Measurements from ENCODE around the gene TYW1B.
"Not testable (repeated sequence)": the region's sequence is repeated elsewhere in the genome, so short reads cannot be mapped to it uniquely, and the experiment has no call there.

The TYW1B gene

DNA sequence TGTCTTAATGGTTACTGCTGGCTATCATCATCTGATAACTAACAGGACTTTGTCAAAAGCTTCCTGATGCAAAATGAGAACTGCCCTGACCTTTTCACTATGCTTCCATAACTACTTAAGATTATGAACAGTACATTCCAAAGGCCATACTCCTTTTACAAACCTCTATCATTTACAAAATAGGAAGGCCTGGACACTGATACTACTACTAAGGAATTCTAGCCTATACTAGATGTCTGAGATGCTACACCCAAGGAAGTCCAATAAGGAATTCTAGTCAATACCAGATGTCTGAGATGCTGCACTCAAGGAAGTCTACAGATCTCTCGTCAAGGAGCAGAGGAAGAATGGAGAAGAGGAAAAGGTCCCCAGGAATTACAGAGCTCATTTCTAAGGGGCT lies 130.9 kb downstream of the TYW1B start:
- DNase-seq (ENCODE audit: low read depth): not testable (repeated sequence)

DNA sequence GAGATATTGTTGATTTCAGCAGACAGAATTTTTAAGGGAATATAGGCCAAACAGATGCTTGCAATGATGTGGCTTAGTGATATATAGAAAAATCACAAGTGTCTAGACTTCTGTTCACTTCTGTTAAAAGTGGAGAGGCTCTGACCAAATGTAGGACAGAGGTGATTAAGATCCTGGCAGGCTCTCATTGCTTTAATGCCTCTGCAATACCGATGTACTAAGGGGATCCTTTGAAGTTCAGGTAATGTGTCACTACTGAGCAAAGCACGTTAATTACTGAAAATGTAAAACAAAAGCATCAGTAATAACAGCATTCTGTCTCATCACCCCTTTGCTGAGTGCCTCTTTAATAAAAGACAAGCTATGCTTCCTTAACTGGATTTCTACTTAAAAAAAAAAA lies 131.4 kb downstream of the TYW1B start:
- not testable (repeated sequence) for DNase-seq (ENCODE audit: low read depth)

DNA sequence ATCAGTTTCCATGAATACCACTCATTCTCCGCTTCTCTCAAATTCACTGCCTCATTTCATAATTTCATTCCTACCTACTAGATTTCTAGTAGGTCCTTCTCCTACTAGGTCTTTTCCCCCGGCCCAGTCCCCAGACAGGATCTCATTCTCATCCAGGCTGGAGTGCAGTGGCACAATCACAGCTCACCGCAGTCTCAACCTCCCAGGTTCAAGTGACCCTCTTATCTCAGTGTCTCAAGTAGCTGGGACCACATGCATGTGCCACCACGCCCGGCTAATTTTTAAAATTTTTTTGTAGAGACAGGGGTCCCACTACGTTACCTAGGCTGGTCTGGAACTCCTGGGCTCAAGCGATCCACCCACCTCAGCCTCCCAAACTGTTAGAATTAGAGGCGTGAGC lies 132.5 kb downstream of the TYW1B start:
- not testable (repeated sequence) for DNase-seq (ENCODE audit: low read depth)

DNA sequence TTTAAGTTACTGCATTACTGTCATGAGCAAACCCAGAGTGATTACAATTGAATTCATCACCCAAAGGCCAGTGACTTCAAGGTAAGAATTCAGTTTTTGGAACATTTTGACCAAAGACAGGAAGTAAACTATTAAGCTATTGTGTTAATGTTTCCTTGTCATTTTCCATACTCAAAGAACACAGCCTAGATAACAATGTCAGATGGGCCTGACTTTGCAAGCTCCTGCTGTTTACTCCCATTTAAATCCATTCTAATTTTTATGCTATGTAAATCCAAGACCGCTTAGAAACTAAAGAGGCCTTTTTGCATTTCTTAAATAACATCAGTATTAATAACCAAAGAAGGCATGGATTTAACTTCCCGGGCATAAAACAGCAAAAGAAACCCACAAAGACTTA lies 136.6 kb downstream of the TYW1B start:
- DNase-seq (ENCODE audit: low read depth): not testable (repeated sequence)

DNA sequence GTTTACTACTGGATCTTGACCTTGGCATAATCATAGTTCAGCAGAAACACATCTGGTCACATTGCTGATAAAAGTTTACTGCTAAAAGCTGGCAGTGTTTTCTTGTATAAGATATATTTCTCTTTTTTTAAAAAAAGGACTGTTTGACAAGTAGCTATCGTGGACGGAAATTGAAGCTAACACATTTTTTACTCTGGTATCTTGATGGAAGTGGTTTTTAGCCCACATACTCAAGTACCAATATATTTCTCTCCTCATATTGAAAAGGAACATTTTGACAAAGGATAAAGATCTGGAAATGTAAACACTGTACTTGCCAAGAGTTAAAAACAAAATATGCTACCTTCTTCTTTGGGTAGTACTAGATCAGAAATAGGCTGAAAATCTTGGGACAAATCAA lies 137.8 kb downstream of the TYW1B start:
- DNase-seq (ENCODE audit: low read depth): not testable (repeated sequence)

- DNase-seq (ENCODE audit: low read depth): not testable (repeated sequence)
These were observed 138.7 kb downstream of the TYW1B start for GRCh38 chr7:72689344-72689743.

GRCh38 chr7:72681211-72681610 lies 146.8 kb downstream of the TYW1B start:
- not testable (repeated sequence) for DNase-seq (ENCODE audit: low read depth)

DNA sequence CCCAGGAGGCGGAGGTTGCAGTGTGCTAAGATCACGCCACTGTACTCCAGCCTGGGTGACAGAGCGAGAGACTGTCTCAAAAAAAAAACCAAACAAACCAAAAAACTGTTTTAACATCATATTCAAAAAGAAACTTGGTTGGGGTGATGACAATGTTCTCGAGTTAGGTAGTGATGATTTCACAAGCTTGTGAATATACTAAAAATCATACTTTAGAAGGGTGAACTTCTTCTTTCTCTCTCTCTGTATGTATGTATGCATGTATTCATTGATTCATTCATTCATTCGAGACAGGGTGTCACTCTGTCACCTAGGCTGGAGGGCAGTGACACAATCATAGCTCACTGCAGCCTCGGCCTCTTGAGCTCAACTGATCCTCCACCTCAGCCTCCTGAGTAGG lies 151.1 kb downstream of the TYW1B start:
- DNase-seq (ENCODE audit: low read depth): not testable (repeated sequence)

DNA sequence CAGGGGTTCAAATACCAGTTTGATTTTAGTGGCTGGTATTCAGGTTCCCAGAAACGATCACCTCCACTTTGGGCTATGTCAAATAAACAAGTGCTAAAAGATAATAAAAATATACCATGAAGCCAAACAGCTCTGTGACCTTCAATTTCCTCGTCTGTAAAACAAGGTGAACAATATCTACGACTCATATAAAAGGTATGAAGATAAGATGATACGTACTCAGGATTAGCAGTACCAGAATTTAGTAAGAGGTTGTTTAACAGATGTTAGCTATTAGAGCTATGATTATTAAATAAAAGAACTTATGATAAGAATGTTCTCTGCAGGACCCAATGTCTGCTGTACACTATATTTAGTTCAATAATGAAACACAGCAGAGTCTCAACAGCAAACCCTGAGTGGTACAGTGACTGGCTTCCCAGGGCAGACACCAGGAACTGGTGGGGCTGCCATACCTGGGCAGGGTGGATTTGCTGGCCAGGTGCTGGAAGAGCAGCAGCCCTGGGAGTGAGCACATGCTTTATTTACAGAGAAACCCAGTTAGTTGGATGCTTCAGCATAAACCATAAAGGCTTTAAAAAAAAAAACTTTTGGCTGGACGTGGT lies 151.8 kb downstream of the TYW1B start:
- not testable (repeated sequence) for DNase-seq (ENCODE audit: low read depth)

GRCh38 chr7:72675686-72676085 lies 152.3 kb downstream of the TYW1B start:
- DNase-seq (ENCODE audit: low read depth): not testable (repeated sequence)

DNA sequence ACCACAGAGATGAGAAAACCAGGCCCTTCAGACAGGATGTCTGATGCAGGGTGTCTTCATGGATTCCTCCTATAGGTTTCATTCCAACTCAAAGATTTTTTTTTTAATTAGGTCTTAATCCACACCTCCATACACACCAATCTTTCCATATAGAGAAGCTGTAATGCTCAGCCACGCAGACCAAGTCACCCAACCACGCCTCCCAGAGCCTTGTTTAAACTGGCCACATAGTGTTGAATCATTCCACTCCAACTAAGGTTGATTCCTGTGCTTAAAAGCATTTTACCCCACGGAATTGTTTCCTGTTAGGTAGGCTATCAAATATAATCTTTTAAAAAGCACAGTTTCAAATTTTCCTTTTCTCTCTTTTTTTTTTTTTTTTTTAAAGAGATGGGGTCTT lies 153.6 kb downstream of the TYW1B start:
- DNase-seq (ENCODE audit: low read depth): no peak

- not testable (repeated sequence) for DNase-seq (ENCODE audit: low read depth)
These were observed 157.2 kb downstream of the TYW1B start for GRCh38 chr7:72670850-72671249.

GRCh38 chr7:72668435-72668834 lies 159.6 kb downstream of the TYW1B start:
- DNase-seq (ENCODE audit: low read depth): not testable (repeated sequence)

DNA sequence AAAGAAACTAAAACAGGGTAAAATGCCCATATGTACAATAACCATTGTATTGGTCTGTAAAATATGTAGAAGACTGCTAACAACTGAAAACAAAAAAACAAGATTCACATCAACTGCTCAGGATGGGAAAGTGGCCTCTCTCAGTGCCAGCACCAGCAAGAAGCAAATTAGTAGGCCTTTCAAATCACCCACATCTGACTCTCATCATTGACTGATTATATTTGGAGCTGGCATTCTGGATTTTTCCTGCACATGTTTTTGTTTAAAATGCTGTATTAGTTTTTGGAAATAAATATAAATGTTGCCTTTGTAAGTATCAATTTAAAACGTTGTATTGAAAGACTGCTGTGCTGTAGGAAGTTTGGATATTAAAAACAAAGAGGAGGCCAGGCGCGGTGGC lies 161.0 kb downstream of the TYW1B start:
- DNase-seq (ENCODE audit: low read depth): not testable (repeated sequence)

DNA sequence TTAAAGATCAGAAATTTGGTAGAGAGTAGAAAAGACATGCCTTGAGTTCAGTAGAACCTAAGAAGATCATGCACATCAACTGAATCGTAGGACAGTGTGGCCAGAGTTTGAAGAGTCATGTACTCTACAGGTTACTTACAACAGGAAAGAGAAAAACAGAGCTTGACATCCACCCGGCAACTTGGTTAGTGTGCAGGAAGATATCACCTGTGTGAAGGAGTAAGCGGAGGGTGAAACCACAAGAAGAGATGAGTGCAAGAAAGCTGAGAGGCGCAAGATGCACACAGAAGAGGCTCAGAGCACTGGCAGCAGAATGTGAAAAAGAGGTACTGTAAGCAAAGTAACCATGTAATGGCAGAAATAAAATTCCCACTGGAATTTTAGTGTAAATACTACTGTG lies 179.4 kb downstream of the TYW1B start:
- DNase-seq (ENCODE audit: low read depth): not testable (repeated sequence)

DNA sequence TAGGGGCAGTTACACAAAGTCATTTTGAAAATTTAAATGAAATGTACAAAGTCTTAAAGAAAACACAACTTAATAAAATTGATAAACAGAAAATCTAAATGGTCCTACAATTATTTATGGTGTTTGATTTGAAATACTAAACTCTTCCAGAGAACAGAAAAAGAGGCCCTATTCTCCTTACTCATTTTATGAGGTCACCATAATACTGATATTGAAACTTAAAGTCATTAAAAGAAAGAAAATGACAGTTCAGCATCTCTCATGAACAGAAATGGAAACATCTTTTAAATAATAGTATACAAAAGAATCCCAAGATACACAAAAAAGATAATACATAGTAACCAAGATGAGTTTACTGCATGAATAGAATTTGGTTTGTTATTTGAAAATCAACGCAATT lies 184.3 kb downstream of the TYW1B start:
- DNase-seq (ENCODE audit: low read depth): not testable (repeated sequence)

DNA sequence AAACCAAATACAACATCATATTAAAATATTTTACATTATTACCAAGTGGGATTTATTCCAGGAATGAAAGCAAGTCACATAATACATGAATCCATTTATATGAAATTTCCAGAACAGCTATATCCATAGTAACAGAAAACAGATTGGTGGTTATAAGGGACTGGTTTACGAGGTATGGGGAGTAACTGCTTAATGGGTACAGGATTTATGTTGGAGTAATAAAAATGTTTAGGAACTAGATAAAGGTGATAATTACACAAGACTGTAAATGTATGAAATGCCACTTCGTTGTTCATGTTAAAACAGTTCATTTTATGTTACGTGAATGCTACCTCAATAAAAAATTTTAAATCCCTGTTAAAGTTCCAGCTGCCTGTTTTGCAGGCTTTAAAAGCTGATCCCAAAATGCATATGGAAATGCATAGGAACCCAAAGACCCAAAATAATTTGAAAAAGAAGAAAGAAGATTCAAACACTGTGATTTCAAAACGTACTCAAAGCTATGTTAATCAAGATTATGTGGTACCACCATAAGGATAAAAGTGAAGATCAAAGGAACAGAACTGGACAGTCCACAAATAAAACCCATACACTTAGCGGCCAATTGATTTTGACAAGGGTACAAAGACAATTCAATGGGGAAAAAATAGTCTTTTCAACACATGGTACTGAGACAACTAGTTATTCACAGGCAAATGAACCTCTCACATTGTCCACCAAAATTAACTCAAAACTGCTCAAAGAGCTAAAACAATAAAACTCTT lies 186.3 kb downstream of the TYW1B start:
- not testable (repeated sequence) for DNase-seq (ENCODE audit: low read depth)

DNA sequence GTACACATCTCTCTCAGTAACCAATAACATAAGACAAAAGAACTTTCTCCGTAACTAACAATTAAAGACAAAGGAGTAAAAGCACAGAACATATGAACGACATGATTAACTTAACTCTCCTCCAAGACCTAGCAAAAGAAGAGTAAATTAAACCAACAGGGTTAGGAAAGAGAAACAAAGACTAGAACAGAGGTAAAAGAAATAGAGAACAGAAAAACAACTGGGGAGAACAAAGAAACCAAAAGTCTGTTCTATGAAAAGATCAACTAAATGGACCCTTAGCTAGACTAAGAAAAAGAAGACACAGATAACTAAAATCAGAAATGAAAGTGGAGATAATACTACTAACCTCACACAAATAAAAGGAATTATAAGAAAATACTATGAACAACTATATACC lies 187.3 kb downstream of the TYW1B start:
- DNase-seq (ENCODE audit: low read depth): not testable (repeated sequence)

DNA sequence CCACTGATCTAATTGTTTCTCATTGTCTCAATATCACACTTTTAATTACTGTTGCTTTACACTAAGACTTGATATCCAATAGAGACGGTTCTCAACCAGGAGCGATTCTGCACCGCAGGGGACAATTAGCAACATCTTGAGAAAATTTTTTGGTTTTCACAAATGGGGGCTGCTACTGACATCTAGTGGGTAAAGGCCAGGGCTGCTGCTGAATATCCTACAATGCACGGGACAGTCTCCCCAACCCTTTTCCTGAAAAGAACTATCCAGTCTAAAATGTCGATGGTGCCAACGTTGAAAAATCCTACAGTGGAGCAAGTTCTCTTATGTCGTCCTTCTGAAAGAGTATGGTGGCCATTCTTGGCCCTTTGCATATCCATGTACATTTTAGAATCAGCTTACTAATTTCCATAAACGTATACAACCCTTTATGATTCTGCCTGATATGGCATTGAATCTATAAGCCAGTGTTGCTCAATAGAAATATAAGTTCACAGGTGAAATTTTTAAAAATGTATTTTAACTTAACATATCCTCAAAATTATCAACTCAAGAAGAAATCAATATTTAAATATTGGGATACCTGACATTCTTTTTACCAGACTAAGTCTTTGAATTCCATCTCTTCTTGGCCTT lies 192.6 kb downstream of the TYW1B start:
- DNase-seq (ENCODE audit: low read depth): not testable (repeated sequence)

- not testable (repeated sequence) for DNase-seq (ENCODE audit: low read depth)
These were observed 195.2 kb downstream of the TYW1B start for GRCh38 chr7:72632765-72633292.

- DNase-seq (ENCODE audit: low read depth): not testable (repeated sequence)
These were observed 199.6 kb downstream of the TYW1B start for GRCh38 chr7:72628375-72628774.

- DNase-seq (ENCODE audit: low read depth): not testable (repeated sequence)
These were observed 201.5 kb downstream of the TYW1B start for GRCh38 chr7:72626428-72627011.
